K562 (cell line): ENCODE measurements around the gene TMEM217. TPM values are rescaled to one million over a fixed set of nuclear protein-coding genes. Genes with fewer than 3 reads are reported as not detected.
A peak's percentile ranks its signal among the peaks of the same experiment; 100 is the strongest.

ENCODE experiments used
- CC2D1A ChIP-seq: fragments of 450-650 bp; IDR thresholded peaks from 2 replicates; pipeline ENCODE4 v1.6.1; 2017; ENCODE audit warnings: mild to moderate bottlenecking
- CHD1 ChIP-seq: fragments of 200-600 bp; sonication (generic); IDR thresholded peaks from one replicate; pipeline ENCODE4 v1.6.1; 2012; ENCODE audit warnings: mild to moderate bottlenecking, moderate library complexity, low read length, inconsistent platforms
- ELF4 ChIP-seq: fragments of 450-650 bp; formaldehyde crosslinking; IDR thresholded peaks from 2 replicates; pipeline ENCODE4 v1.4.0; 2022; ENCODE audit warnings: missing genetic modification characterization
- MAZ ChIP-seq, 2 experiments: fragments of 450-650 bp in 1 of 2; sonication (generic) in 1 of 2; formaldehyde crosslinking; IDR thresholded peaks in 1 of 2; conservative IDR thresholded peaks in 1 of 2; 2 replicates each; pipeline versions ENCODE4 v1.4.0 to v1.5.0; 2020; ENCODE audit warnings: mild to moderate bottlenecking in 1 of 2, missing genetic modification reagents in 1 of 2
- MEF2A ChIP-seq: IDR thresholded peaks from 2 replicates; pipeline ENCODE4 v1.6.1; 2011; ENCODE audit warnings: low read depth, mild to moderate bottlenecking, low read length, moderate library complexity; ENCODE audit not compliant: control insufficient read depth
- NCOA4 ChIP-seq: fragments of 450-650 bp; IDR thresholded peaks from 2 replicates; pipeline ENCODE4 v1.6.1; 2018; ENCODE audit warnings: mild to moderate bottlenecking; ENCODE audit not compliant: partially characterized antibody
- NEUROD1 ChIP-seq: fragments of 150-350 bp; IDR thresholded peaks from 2 replicates; pipeline ENCODE4 v1.6.1; 2014; ENCODE audit warnings: borderline replicate concordance, low read length, low read depth; ENCODE audit not compliant: partially characterized antibody
- PTTG1 ChIP-seq: fragments of 450-650 bp; IDR thresholded peaks from 2 replicates; pipeline ENCODE4 v1.6.1; 2016; ENCODE audit warnings: low read depth, mild to moderate bottlenecking, missing genetic modification characterization, missing compliant biosample characterization
- SAFB ChIP-seq: fragments of 200-400 bp; formaldehyde crosslinking; IDR thresholded peaks from 2 replicates; pipeline ENCODE4 v1.6.1; 2017; ENCODE audit warnings: low read depth, low read length, borderline replicate concordance
- SMC3 ChIP-seq: conservative IDR thresholded peaks from 2 replicates; pipeline ENCODE4 v1.6.1; 2011; ENCODE audit warnings: low read depth, low read length, improper control_type of control experiment; ENCODE audit not compliant: insufficient read depth
- ZC3H8 ChIP-seq: fragments of 450-650 bp; IDR thresholded peaks from 2 replicates; pipeline ENCODE4 v1.6.1; 2017
- ZNF449 ChIP-seq: fragments of 250-450 bp; sonication (Bioruptor Pico); IDR thresholded peaks from 2 replicates; pipeline ENCODE4 v1.8.0; 2022; ENCODE audit warnings: moderate library complexity, mild to moderate bottlenecking, inconsistent platforms
- polyA plus RNA-seq, 8 experiments: library from polyadenylated mRNA; depleted of rRNA in 4 of 8; stranded (reverse) in 5 of 8; unstranded in 3 of 8; fragments of >200 nt; fragmentation: Nextera tagmentation in 2 of 8; fragmentation: Illumina TruSeq in 1 of 8; extraction: Ambion mirVana in 2 of 8; extraction: Trizol in 1 of 8; gene quantifications; 2 replicates each; pipeline versions ENCODE4 v1.2.1 to v1.2.3, GENCODE V29; 2011 to 2014; ENCODE audit warnings: inconsistent platforms in 1 of 8, missing spikeins in 1 of 8
- total RNA-seq, 7 experiments: library from RNA; depleted of rRNA in 6 of 7; stranded (reverse); fragments of >200 nt in 6 of 7; fragmentation: Illumina TruSeq in 2 of 7; extraction: Trizol in 2 of 7; gene quantifications; 2 replicates each; pipeline versions ENCODE4 v1.2.1 to v1.2.3, GENCODE V29; 2011 to 2021; ENCODE audit warnings: low replicate concordance in 1 of 7
- TF ChIP-seq, protein P1 (sequence below): fragments of 450-650 bp; IDR thresholded peaks from 2 replicates; pipeline ENCODE4 v1.6.1; 2016; ENCODE audit warnings: low read depth
- TF ChIP-seq, protein P2 (sequence below): fragments of 250-450 bp; sonication (Bioruptor Pico); IDR thresholded peaks from 2 replicates; pipeline ENCODE4 v1.4.0; 2020; ENCODE audit warnings: mild to moderate bottlenecking, moderate library complexity
- TF ChIP-seq, protein P3 (sequence below): IDR thresholded peaks from 3 replicates; pipeline ENCODE4 v1.6.1; 2011; ENCODE audit warnings: borderline replicate concordance, mild to moderate bottlenecking; ENCODE audit not compliant: insufficient read length, insufficient read depth

Gene TMEM217
- total and polyA plus RNA-seq, 9 of the 15 experiments (the other 6 are each of a cell fraction or from before 2014, with no cell fraction given): 1.3 to 8.0 (median 1.9) TPM

DNA sequence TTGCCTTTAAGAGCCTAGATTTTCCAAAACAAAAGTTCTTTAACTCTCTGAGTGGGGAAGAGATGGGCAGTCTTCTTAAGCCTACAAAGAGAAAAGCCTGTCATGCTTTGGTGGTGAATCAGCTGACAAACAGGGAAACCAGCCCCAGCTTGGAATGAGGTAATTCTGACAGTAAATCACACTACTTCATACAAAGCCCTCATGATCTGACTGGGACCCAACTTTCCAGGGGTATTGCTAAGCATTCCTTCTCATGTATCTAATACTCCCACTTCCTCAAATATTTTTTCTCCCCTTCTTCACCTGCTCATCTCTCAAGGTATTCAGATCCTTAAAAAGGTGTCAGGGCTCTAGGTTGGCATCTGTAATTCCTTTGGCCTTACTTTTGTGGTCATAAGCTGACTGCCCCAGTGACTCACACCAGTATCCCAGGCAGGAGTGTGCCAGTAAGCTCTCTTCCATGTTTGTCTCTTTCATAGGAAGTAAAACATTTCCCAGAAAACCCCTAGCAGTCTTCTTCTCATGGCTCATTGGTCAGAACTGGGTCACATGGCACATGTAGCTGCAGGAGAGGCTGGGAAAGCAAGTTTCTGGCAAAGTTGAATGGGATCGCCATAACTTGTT is 15.4 kb downstream of the TMEM217 start (continued):
- no peak for TF ChIP-seq SAFB
- TF ChIP-seq, protein P1, sequence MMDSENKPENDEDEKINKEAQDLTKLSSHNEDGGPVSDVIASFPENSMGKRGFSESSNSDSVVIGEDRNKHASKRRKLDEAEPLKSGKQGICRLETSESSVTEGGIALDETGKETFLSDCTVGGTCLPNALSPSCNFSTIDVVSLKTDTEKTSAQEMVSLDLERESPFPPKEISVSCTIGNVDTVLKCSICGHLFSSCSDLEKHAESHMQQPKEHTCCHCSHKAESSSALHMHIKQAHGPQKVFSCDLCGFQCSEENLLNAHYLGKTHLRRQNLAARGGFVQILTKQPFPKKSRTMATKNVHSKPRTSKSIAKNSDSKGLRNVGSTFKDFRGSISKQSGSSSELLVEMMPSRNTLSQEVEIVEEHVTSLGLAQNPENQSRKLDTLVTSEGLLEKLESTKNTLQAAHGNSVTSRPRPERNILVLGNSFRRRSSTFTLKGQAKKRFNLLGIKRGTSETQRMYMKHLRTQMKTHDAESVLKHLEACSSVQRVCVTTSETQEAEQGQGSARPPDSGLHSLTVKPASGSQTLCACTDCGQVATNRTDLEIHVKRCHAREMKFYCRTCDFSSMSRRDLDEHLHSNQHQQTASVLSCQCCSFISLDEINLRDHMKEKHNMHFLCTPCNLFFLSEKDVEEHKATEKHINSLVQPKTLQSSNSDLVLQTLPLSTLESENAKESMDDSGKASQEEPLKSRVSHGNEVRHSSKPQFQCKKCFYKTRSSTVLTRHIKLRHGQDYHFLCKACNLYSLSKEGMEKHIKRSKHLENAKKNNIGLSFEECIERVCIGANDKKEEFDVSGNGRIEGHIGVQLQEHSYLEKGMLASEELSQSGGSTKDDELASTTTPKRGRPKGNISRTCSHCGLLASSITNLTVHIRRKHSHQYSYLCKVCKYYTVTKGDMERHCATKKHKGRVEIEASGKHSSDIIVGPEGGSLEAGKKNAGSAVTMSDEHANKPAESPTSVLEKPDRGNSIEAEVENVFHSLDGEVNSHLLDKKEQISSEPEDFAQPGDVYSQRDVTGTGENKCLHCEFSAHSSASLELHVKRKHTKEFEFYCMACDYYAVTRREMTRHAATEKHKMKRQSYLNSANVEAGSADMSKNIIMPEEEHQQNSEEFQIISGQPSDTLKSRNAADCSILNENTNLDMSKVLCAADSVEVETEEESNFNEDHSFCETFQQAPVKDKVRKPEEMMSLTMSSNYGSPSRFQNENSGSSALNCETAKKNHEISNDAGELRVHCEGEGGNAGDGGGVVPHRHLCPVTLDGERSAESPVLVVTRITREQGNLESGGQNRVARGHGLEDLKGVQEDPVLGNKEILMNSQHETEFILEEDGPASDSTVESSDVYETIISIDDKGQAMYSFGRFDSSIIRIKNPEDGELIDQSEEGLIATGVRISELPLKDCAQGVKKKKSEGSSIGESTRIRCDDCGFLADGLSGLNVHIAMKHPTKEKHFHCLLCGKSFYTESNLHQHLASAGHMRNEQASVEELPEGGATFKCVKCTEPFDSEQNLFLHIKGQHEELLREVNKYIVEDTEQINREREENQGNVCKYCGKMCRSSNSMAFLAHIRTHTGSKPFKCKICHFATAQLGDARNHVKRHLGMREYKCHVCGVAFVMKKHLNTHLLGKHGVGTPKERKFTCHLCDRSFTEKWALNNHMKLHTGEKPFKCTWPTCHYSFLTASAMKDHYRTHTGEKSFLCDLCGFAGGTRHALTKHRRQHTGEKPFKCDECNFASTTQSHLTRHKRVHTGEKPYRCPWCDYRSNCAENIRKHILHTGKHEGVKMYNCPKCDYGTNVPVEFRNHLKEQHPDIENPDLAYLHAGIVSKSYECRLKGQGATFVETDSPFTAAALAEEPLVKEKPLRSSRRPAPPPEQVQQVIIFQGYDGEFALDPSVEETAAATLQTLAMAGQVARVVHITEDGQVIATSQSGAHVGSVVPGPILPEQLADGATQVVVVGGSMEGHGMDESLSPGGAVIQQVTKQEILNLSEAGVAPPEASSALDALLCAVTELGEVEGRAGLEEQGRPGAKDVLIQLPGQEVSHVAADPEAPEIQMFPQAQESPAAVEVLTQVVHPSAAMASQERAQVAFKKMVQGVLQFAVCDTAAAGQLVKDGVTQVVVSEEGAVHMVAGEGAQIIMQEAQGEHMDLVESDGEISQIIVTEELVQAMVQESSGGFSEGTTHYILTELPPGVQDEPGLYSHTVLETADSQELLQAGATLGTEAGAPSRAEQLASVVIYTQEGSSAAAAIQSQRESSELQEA: no peak
- TF ChIP-seq MEF2A: no peak
- TF ChIP-seq CC2D1A: no peak
- TF ChIP-seq, protein P2, sequence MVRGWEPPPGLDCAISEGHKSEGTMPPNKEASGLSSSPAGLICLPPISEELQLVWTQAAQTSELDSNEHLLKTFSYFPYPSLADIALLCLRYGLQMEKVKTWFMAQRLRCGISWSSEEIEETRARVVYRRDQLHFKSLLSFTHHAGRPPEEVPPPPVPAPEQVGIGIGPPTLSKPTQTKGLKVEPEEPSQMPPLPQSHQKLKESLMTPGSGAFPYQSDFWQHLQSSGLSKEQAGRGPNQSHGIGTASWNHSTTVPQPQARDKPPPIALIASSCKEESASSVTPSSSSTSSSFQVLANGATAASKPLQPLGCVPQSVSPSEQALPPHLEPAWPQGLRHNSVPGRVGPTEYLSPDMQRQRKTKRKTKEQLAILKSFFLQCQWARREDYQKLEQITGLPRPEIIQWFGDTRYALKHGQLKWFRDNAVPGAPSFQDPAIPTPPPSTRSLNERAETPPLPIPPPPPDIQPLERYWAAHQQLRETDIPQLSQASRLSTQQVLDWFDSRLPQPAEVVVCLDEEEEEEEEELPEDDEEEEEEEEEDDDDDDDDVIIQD (CRISPR knock-in tag): no peak
- TF ChIP-seq ZNF449 (CRISPR knock-in tag): no peak
- TF ChIP-seq MAZ (CRISPR knock-in tag; conservative IDR thresholded peaks at IDR 0.05 in 1 of 2, IDR thresholded peaks at IDR 0.05 in 1 of 2): peak in 1 of 2 experiments; percentile 61; a peak in 1 of 4 replicates
- TF ChIP-seq NEUROD1: no peak
- no peak for TF ChIP-seq SMC3
- TF ChIP-seq NCOA4: no peak
- TF ChIP-seq, protein P3, sequence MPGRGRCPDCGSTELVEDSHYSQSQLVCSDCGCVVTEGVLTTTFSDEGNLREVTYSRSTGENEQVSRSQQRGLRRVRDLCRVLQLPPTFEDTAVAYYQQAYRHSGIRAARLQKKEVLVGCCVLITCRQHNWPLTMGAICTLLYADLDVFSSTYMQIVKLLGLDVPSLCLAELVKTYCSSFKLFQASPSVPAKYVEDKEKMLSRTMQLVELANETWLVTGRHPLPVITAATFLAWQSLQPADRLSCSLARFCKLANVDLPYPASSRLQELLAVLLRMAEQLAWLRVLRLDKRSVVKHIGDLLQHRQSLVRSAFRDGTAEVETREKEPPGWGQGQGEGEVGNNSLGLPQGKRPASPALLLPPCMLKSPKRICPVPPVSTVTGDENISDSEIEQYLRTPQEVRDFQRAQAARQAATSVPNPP: no peak
- TF ChIP-seq ZC3H8: no peak
- TF ChIP-seq PTTG1: no peak; the same call in 1 of the 2 replicates
- peak; percentile 59; the same call in 1 of the 2 replicates for TF ChIP-seq ELF4 (CRISPR knock-in tag)
- no peak for TF ChIP-seq CHD1
